GM18858 (cell line): ENCODE measurements around the gene SPAAR.
"Not testable (repeated sequence)": the region's sequence is repeated elsewhere in the genome, so short reads cannot be mapped to it uniquely, and the experiment has no call there.

Source experiments
- ATAC-seq: cut with Tn5 transposase; IDR thresholded peaks from one replicate; pipeline ENCODE4 v1.9.1; 2021; ENCODE audit not compliant: unreplicated experiment

The SPAAR gene

DNA sequence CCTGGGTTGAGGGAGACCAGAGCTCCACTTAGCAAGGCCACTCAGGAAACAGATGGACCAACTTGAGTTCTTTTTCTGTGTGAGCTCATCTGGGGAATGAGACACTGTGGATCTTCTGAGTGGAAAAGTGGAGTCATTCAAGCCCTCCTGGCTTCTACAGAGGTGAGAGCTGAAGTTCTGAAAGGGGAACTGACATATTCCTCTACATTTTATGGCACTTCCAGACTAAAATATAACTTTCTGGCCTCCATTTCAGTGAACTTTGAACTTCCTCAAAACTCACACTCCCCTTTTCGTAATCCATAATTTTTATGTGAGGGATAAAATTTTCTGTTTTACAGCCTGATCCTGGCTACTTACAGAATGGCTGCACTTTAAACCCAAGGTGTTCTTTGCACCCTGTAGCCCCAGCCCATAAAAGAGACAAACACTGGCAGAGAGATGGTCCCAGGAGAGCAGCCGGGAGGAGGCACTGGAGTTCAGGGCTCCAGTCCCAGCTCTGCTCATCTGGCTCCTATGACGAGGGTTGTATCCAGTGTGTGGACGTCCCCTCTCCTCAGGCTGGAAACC is 10.8 kb downstream of the SPAAR start:
- no peak for ATAC-seq

DNA sequence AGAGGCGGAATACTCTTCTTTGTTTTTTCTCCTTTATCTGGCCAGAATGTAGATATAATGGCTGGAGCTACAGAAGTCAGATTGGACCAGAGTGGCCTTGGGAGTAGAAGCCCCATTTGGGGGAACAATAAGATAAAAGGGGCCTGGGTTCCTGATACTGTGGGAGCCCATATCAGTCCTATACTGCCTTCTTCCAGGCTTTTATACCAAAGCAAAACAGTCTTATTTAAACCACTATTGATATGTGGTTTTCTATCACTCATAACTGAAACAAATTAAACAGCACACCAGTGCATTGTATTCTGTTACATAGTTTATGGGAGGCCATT is 14.3 kb downstream of the SPAAR start:
- ATAC-seq: no peak

DNA sequence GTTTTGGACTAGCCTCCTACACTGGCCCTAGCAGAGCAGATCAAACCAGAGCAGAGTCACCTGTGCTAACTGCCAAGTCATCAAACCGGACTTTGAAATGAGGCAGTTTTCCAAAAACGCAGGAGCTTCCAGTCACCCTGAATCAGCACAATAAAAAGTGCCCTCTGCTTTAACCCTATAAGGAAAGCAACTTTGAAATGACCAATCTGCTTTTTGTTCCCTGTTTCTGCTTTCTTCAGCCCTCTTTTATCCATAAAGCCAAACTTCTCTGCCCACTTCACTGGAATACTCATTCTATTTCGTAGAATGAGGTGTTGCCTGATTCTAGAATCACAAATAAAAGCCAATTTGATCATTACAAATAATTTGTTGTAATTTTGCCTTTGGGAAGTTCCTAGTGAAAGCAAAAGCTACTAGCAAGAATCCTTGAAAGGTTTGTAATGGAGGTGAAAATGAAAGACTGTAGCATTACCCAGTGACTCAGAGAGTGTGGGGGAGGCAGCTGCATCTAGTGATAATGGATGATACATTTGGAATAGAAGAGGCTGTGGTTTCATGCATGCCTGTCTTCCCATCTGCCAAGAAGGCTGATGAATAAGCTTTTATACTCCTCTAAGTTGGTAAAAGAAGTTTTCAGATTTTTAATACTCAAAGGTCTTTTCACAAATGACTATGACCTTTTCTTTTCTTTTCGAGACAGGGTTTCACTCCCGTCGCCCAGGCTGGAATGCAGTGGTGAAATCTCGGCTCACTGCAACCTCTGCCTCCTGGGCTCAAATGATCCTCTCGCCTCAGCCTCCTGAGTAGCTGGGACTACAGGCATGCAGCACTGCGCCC is 14.9 kb downstream of the SPAAR start:
- ATAC-seq: no peak

DNA sequence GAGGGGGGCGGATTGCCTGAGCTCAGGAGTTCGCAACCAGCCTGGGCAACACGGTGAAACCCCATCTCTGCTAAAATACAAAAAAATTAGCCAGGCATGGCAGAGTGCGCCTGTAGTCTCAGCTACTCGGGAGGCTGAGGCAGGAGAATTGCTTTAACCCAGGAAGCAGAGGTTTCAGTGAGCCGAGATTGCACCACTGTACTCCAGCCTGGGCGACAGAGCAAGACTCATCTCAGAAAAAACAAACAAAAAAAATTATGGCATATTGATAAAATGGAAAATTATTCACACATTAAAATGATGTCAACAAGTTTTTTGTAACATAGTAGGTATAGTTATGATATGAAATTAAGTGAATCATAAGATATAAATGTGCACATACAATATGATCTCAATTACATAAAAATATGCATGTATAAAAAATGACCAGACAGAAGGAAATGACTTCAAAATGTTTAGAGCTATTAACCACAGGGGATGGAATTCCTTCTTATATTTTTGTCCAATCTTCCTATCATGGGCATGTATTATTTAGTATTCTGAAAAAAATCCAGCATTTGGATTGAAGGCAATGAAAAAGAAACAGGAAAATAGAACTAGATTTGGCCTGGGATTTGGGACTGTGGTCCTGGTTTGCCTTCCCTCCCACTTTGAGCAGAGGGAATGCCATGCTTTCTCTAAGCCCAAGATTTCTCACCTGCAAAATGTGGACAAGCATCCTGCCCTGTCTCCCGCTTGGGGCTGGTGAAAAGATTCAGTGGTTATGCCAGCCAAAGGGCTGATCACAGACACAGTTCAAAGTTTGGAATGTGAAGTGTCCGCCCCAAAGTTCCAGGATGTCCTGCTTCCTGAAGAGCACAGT is 19.5 kb downstream of the SPAAR start:
- no peak for ATAC-seq

DNA sequence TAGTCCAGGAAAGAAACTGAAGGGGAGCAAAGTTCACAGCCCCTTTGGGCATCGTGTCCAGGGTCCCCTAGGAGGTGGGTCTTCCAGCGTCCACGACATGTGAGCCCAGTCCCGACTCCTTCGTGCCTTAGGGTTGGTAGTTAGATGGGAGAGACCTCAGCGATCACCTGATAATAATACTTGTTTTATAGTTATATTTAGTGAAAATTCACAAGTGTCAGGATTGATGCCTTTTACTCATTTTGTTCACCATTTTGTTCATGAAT is 20.1 kb downstream of the SPAAR start:
- ATAC-seq: no peak

DNA sequence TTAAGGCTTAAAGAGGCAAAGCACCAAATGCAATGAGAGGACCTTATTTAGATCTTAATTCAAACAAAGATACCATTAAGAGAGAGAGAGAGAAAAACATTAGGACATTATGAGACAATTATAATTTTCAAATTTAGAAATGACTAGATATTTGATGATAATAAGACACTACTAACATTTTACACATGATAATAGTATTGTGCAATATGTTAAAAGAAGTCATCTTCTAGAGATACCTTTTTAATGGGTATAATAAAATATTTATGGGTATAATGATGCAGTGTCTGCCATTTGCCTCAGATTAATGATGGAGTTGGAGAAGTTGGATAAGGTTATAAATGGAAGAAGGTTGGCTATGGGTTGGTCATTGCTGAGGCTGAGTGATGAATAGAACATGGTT is 21.2 kb downstream of the SPAAR start:
- no peak for ATAC-seq

DNA sequence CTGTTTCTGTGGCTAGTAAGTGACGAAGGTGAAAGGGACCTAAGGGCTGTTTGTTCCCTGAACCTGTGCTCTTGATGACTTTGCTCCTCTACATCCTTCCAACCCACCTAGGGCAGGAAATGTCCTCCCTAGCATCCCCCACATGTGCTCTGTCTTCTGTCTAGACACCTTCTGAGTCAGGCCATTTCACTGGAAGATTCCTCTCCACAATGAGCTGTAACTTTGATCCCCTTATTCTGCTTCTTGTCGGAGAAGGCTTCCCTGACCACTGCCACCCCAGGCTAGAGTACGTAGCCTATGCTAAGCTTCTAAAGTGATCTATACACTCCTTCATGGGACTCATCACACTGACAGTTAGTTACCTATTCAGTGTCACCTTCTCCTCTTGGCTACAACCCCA is 21.7 kb downstream of the SPAAR start:
- no peak for ATAC-seq

DNA sequence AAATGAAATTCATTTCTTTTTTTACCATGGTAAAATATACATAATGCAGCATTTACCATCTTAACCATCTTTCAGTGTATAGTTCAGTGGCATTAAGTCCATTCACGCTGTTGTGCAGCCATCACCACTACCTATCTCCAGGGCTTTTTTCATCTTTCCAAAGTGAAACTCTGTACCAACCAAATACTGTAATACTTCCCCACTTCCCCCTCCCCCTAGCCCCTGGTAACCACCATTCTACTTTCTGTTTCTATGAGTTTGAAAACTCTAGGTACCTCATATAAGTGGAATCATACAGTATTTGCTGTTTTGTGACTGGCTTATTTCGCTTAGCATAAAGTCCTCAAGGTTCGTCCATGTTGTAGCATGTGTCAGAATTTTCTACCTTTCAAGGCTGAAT is 23.4 kb downstream of the SPAAR start:
- no peak for ATAC-seq

DNA sequence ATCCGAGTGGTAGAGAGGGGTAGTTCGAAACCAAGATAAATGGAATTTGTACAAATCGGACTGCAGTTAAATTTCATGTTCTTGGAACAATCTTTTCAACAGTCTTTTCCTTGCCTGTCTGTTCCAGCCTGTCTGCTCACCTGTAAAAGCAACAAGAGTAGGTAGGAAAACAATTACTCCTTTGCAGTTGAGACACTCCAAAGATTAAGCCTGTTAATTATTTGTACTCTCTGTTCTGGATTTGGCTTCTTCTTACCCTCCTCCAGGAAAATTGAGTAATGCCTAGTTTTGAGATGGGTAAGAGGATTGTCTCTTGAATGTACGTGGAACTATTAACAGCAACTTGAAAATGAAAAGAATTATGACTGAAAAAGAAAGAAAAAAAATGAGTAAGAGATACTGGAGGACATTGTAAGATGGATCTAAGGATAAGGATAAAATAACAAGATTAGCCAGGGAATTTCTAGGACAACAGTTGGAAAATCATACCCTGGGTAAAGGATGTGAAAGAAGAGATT is 24.3 kb downstream of the SPAAR start:
- no peak for ATAC-seq

DNA sequence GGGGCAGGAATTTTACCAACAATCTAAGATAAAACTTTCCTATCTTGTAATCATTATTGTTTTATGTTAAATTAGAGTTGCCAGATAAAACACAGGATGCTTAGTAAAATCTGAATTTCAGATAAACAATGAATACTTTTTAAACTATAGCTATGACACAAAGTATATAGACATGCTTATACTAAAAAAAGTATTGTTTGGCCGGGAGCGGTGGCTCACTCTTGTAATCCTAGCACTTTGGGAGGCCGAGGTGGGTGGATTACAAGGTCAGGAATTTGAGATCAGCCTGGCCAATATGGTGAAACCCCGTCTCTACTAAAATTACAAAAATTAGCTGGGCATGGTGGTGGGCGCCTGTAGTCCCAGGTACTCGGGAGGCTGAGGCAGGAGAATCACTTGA is 24.8 kb downstream of the SPAAR start:
- ATAC-seq: not testable (repeated sequence)

DNA sequence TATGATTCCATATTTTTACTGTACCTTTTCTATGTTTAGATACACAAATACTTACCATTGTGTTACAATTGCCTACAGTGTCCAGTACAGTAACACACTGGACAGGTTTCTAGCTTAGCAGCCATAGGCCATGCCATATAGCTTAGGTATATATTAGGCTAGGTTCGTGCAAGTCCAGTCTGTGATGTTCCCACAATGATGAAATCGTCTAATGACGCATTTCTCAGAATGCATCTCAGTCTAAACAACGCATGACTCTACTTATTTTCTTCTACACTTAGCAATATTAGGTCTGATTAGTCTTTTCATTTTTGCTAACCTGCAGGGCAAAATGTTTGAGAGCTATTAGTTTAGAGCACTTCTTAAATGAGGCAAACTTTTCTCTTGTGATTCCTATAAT is 26.0 kb downstream of the SPAAR start:
- no peak for ATAC-seq

DNA sequence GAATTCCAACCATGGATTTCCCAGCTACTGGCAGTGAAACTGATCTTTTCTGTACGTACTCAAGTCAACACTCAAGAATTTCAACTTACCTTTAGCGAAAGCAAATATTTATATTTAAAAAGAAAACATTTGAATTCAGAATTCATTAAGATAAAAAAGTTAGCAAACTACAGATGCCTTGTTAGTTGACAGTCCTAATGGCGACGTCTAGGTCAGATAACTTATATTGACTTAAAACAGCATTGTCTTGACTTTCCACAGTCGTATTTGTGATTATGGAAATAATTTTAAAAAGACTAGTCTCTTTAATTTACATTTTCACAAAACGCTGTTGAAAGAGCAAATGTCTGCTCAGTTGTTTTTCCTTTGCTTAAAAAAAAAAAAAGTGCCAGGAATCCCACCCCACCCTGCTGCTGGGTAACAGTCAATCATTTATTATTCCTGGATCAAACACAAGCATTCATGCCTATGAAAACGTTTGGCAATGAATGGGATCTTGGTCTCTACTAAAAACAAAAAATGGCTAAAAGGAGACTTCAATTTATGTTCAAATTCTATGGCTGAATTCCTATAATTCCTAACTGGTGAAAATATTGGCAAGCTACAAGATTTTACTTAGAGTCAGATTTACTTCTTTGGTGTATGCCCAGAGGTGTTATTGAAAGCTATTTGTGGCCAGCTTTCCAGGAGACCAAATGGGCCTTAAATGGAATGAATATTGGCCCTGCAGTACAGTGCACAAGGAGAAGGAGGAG is 26.6 kb downstream of the SPAAR start:
- ATAC-seq: no peak

DNA sequence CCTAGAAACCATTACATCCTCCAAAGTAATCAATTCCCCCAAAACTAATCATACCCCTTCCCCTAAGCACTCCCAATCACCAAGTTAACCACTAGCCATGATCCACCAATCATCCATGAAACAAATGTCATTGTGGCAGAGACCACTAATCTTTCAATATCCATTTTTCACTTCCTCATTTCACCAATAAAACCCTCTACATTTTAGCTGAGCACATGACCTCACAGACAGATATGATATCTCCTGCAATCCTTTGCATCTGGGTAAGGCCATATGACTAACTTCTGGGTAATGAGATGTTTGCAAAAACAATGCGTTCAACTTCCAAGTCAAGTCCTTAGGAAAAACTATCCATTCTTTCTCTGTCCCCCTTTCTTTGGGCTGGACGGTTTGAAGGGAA is 27.9 kb downstream of the SPAAR start:
- ATAC-seq: no peak

DNA sequence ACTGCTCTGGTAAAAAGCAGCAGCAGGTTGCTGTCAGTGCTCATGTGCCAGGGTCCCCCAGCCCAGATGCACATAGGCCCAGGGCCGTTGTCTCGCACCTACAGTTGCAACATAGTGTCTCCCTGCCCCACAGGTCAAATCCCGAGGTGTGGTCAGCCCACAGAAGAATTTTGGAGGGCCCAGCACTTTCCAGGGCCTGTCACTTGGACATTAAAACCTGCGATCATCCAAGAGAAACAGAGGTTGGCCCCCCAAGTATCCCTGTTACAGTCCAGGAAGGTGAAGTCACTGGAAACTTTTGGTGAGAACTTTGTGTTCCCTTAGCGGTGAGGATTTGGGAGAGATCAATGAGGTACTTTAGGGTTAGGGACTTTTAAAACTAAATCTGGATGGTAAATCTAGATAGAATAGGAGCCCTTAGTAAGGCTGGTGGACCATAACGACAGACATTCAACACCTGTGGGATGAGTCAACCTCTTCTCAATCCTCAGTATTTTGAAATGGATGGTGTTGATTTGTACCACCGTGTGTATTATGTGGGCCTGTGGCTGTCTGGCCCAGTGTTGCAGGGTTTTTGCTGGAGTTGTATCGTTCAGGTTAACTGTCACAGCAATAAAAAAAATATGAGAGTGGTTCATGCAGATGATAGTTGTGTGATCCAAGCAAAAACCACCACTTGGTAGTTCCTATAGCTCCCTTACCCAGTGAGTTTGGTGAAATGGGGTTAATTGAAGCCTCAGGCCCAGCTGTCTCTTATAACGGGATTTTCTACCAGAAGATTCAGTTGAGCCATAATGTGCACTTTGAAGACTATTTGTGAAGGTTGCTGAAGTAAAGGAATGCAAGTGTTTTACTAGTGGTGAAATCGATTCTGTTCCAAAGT is 29.4 kb downstream of the SPAAR start:
- no peak for ATAC-seq

DNA sequence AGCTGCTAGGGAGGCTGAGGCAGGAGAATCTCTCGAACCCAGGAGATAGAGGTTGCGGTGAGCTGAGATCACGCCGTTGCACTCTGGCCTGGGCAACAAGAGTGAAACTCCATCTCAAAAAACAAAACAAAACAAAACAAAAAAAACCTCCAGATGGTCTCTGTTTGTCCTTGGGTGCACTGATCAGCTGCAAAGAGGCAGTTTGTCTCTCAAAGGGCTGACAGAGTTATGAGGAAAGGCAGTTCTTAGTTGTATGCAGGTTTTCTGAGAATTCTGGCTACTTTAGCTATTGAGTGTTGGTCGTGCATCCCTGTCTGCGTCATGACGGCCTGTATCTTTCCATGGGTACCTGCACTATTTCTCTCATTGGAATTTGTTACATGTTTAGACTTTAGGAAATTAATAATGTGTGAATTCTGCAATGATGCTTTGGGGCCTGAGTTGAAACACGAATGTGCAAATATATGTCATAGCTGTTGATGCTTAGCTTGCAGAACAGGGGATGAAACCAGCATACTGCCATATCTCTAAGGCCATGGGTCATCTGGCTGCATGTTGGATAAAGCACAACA is 30.5 kb downstream of the SPAAR start:
- no peak for ATAC-seq

DNA sequence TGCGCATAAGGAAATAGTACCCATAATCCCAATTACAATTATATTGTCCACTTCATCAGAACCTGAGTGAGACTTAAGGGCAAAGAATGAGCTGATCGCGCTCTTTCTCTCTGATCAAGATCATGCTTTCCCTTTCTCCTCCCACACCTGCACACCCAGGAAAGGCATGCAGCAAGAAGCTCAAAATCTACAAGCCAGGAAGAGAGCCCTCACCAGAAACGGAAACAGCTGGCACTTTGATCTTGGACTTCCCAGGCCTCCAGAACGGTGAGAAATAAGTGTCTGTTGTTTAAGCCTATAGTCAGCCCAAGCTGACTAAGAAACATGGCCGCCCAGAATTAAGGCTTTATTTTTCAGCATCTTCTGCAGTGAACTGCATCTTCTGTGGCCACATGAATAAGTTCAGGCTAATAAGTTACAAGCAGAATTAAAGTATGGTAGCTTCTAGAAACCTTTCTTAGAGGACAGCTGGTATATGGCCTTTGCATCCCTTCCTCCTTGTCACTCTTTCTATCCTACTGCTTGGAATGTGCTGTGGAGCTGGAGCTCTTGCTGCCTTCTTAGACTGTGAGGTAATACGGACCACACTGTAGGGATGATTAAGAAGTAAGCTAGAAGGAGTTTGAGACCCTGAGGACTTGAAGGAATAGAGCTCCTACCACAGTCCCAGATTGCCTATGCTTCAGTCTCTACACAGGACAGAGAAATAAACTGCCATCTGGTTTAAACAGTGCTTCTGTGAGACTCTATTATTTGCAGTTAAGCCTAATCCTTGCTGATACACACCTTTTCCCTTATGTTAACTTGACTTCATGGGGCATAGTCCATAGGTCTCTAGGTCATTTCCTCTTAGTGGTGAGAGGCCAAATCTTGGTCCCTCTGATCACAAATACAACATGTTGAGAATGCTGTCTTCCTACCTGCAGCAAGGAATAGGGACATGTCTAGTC is 31.4 kb downstream of the SPAAR start:
- ATAC-seq: no peak

DNA sequence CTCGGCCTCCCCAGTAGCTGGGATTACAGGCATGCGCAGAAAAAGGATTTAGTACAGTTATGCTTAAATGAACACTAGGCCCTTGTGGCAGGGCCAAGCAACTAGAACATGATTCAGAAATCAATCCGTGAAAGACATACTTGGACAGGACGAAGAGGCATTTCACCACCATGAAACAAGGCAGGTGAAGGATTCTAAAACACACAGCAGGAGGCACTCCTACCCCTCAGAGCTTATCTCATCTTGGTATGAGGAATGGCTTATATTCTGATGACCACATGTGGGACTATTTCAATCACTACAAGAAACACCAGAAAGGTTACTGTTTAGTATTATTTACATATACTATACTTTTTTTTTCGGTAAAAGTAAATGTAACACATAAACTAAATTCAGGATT is 33.0 kb downstream of the SPAAR start:
- no peak for ATAC-seq

DNA sequence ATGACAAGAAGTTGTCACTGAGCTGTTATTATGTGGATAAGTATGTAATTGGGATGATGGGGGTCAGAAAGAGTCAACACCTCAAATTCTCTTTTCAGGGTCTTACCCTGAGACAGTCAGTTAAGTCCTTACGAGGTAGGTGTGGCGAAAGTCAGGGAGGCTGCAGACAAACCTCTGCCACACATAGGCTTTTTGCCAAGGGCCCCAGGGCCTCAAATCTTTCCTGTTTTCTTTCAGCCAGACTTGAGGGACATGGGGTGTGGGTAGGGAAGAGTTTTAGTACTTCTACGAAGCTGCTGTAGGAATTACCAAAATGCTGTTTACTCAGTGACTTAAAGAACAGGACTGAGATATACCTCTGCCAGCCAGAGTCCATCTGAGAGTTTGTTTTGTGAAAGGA is 34.9 kb downstream of the SPAAR start:
- no peak for ATAC-seq

DNA sequence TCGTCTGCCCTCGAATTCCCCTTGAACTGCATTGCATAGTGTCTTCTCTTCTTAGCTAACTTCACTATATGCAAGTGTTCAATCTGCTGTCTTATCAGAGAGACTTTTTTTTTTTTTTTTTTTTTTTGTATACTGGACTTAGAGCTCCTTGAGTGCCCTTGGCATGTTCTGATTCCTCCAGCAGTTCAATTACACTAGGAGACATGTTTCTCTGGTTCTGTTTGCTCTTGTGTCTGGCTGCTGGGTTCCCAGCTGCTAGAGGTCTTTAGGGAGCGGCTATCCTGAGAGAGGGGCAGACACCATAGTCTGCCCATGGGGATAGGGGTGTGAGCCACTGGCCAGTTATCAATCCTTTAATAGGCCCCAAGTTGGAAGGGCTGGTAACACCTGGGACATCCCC is 35.6 kb downstream of the SPAAR start:
- no peak for ATAC-seq
